Parathyroid adenoma (tissue), 2 donors: ENCODE results near the gene PRAC2.

ENCODE experiments used
- H2AFZ ChIP-seq: fragments of 300-600 bp; sonication (generic); one replicate; pipeline ENCODE4 v1.7.0; 2017; ENCODE audit warnings: antibody characterized with exemption, mild to moderate bottlenecking
- H3K27ac ChIP-seq: fragments of 300-600 bp; sonication (generic); one replicate; pipeline ENCODE4 v1.7.0; 2017
- H3K27me3 ChIP-seq: fragments of 300-600 bp; sonication (generic); one replicate; pipeline ENCODE4 v1.7.0; 2017; ENCODE audit warnings: low read length; ENCODE audit not compliant: control insufficient read depth, insufficient read depth
- H3K36me3 ChIP-seq: fragments of 300-600 bp; sonication (generic); one replicate; pipeline ENCODE4 v1.7.0; 2017; ENCODE audit warnings: low read length; ENCODE audit not compliant: control insufficient read depth, insufficient read depth
- H3K4me1 ChIP-seq: fragments of 300-600 bp; sonication (generic); one replicate; pipeline ENCODE4 v1.7.0; 2017; ENCODE audit warnings: control low read depth
- H3K4me2 ChIP-seq: fragments of 300-600 bp; sonication (generic); one replicate; pipeline ENCODE4 v1.7.0; 2017; ENCODE audit warnings: low read length
- H3K4me3 ChIP-seq: fragments of 300-600 bp; sonication (generic); one replicate; pipeline ENCODE4 v1.7.0; 2017; ENCODE audit warnings: low read depth, low read length
- H3K79me2 ChIP-seq: fragments of 300-600 bp; sonication (generic); one replicate; pipeline ENCODE4 v1.7.0; 2017; ENCODE audit warnings: control low read depth
- H3K9ac ChIP-seq: fragments of 300-600 bp; sonication (generic); one replicate; pipeline ENCODE4 v1.7.0; 2017; ENCODE audit warnings: mild to moderate bottlenecking
- H3K9me3 ChIP-seq: fragments of 300-600 bp; sonication (generic); one replicate; pipeline ENCODE4 v1.7.0; 2017; ENCODE audit warnings: low read length; ENCODE audit not compliant: control insufficient read depth
- CTCF ChIP-seq: fragments of 300-600 bp; sonication (generic); IDR thresholded peaks from one replicate; pipeline ENCODE4 v1.7.0; 2017; ENCODE audit warnings: antibody characterized with exemption, mild to moderate bottlenecking
- donor health status: primary hyperparathyroidism.

Gene PRAC2

GRCh38 chr17:48730240-48730550 is 7.2 kb downstream of the PRAC2 start:
- Histone ChIP-seq H3K9ac (no peak overlapping the region), H3K27me3 (peaks cover 40% of the 10 kb centered on the region), H3K4me1 (no peaks in the 10 kb centered on the region), H3K9me3 (no peaks in the 10 kb centered on the region), H3K79me2 (no peaks in the 10 kb centered on the region), H3K36me3 (no peaks in the 10 kb centered on the region), H3K27ac (no peak overlapping the region), H3K4me3 (no peak overlapping the region), H3K4me2 (no peak overlapping the region), H2AFZ (no peak overlapping the region)
- no peak for TF ChIP-seq CTCF

- Histone ChIP-seq H3K9ac (no peak overlapping the region), H3K9me3 (no peaks in the 10 kb centered on the region), H3K36me3 (no peaks in the 10 kb centered on the region), H3K4me1 (no peaks in the 10 kb centered on the region), H3K27me3 (peaks cover 32% of the 10 kb centered on the region), H2AFZ (no peak overlapping the region), H3K27ac (no peak overlapping the region), H3K4me3 (no peak overlapping the region), H3K79me2 (no peaks in the 10 kb centered on the region), H3K4me2 (no peak overlapping the region)
- TF ChIP-seq CTCF, result no peak
Measured at GRCh38 chr17:48731355-48731754, 8.4 kb downstream of the PRAC2 start.

GRCh38 chr17:48732688-48733629 is 10.0 kb downstream of the PRAC2 start:
- Histone ChIP-seq H3K9me3 (no peaks in the 10 kb centered on the region), H3K9ac (no peak overlapping the region), H3K4me1 (no peaks in the 10 kb centered on the region), H3K4me3 (no peak overlapping the region), H3K27me3 (peaks cover 20% of the 10 kb centered on the region), H3K36me3 (no peaks in the 10 kb centered on the region), H3K27ac (no peak overlapping the region), H2AFZ (no peak overlapping the region), H3K4me2 (no peak overlapping the region), H3K79me2 (no peaks in the 10 kb centered on the region)
- TF ChIP-seq CTCF, result no peak

- no peak for TF ChIP-seq CTCF
- Histone ChIP-seq H3K27me3 (peaks cover 19% of the 10 kb centered on the region), H3K79me2 (no peaks in the 10 kb centered on the region), H2AFZ (no peak overlapping the region), H3K27ac (no peak overlapping the region), H3K4me1 (no peaks in the 10 kb centered on the region), H3K4me2 (no peak overlapping the region), H3K36me3 (no peaks in the 10 kb centered on the region), H3K9ac (no peak overlapping the region), H3K4me3 (no peak overlapping the region), H3K9me3 (no peaks in the 10 kb centered on the region)
Measured at GRCh38 chr17:48733632-48734328, 10.8 kb downstream of the PRAC2 start.
